Stimulated activated CD4-positive, alpha-beta T cell treated with anti-CD3 and anti-CD28 coated beads, Interleukin-1b, Interleukin-23, amount 100 ng/mL, for 4 hours (primary cell): ENCODE measurements around the gene TMEM225B.
"Not testable (repeated sequence)": the region's sequence is repeated elsewhere in the genome, so short reads cannot be mapped to it uniquely, and the experiment has no call there.

Experiments
- DNase-seq, 2 donors: peaks; one replicate each; pipeline ENCODE4 v3.0.0-alpha.2; 2020; ENCODE audit warnings: low read depth in 2 of 2

The TMEM225B gene

DNA sequence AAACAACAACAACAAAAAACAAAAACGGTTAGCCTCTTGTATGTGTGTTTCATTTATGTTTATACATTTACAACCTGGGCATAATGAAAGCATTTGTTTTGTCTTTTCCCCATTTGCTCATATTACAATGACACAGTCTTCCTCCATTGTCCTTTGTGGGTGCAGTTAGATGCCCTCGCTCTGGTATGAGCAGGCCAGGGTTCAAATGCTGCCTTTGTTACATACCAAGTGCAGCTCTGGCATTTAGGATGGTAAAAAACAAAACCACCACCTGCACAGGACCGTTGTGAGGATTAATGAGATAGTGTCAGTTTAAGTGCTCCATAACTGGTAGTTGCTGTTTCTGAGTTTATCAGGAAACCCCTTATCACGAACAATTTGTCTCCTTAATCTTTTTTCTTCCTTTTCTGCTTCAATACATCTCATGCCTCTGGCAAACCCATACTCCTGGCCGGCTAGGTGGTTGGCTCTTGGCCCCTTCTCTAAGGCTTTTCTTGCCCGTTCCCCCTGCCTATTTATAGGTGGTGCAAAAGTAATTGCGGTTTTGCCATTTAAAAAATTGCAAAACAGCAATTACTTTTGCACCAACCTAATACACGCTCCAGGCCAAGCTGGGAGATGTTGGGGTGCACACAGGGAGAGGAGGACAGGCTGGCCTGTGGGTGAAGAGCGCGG is 18.6 kb upstream of the TMEM225B start:
- no peak for DNase-seq

DNA sequence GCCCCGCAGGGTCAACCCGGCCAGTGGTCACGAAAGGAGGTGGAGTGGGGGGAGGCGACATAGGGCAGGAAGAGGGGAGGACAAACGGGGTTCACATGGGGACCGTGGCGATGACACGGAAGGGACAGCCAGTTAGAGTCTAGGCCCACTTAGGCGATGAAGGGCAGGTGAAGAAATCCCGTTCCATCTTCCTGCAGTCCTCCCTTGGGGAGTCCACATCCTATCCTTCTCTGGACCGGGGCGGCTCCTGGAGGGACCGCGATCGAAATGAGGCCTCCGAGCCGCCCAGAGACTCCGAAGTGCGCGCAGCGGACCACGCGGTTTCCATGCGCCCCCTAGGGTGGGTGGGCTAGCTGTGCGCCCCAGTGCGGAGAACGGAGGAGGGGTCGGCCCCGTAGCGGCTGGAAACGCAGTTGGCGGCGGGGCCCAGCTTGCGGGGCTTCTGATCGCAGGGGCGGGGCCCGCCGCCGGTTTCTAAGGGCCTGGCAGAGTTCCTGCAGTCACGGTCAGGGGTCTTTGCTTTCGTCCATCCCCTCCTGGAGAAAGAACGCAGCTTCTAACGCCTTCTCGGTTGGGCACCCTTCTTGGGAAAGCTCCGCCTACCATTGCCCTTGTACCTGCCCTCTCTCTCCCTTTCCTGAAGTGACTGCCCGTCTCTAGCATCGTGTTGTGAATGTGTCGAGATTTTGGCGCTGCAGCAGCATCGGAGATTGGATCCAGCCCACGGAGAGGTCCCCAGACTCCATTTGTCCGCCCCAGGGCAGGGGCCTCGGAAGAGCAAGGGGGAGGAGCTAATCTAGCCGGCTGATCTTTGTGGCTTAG is 17.9 kb upstream of the TMEM225B start:
- DNase-seq, result peak; percentile 51 to 53

GRCh38 chr7:99580778-99581332 is 17.2 kb upstream of the TMEM225B start:
- not testable (repeated sequence) for DNase-seq

DNA sequence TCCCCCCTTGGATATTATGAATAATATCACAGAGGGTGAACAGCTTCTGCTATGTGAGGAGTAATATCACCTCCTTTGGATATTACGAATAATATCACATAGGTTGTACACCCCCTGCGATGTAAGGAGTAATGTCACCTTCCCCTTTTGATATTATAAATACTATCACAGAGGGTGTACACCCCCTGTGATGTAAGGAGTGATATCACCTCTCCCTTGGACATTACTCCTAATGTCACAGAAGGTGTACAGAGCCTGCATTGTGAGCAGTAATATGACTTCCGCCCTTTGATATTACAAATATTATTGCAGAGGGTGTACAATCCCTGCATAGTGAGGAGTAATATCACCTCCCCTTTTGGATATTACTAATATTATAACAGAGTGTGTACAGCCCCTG is 9.2 kb upstream of the TMEM225B start:
- DNase-seq, result no peak

GRCh38 chr7:99594948-99595745 is 2.9 kb upstream of the TMEM225B start:
- no peak for DNase-seq

DNA sequence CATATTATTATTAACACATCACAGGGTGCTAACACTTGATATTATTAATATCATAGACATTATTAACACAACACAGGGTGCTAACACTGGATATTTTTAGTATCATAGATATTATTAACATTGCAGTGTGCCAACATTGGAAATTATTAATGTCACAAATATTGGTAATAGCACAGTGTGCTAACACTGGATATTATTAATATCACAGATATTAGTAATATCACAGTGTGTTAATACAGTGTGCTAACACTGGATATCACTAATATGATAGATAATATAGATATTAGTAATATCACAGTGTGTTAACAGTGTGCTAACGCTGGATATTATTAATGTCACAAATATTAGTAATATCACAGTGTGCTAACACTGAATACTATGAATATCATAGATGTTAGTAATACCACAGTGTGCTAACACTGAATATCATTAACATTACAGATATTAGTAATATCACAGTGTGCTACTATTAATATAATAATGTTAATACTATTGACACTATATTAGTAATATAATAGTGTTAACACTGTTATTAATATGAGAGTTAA is 1.6 kb upstream of the TMEM225B start:
- no peak for DNase-seq

DNA sequence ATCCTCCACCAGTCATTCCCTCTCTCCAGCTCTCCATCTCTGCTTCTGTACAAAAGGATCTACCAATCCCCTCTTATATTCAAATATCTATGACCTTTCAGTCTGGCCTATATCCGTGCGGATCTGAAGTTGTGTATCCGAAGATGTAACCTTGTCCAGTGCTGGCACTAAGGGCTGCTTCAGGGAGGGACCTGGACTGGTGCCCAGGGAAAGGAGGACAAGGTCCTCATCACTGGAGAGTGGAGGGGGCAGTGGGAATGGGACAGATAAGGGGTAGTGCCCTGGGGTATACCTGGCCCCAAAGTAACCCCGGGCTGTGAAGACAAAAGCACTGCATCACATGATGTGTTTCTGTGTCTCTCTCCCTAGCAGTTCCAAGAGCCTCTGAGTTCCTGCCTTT is 1.8 kb downstream of the TMEM225B start:
- DNase-seq, result no peak

GRCh38 chr7:99601656-99602310 is 3.7 kb downstream of the TMEM225B start:
- DNase-seq, result no peak

- no peak for DNase-seq
Measured at GRCh38 chr7:99605527-99605926, 7.5 kb downstream of the TMEM225B start.

- no peak for DNase-seq
Measured at GRCh38 chr7:99606531-99606930, 8.5 kb downstream of the TMEM225B start.

GRCh38 chr7:99607548-99607947 is 9.5 kb downstream of the TMEM225B start:
- DNase-seq, result no peak

DNA sequence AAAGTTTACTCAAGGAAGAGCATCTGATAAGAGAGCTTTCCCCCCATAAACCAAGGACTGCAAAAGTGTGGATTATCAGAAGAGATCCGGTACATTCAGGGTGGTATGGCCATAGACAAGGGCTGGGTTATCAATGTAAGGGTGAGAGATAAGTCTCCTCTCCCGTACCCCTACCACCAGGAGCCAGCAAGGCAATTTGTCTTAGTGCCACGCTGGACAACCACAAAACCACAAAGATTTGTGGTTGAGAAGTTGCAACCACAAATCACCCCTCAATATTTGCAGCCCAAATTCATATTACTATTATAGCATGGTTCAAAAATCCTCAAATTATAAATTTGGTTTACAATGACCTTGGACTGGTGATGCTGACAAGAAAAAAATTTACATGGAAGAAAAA is 16.4 kb downstream of the TMEM225B start:
- no peak for DNase-seq

- no peak for DNase-seq
Measured at GRCh38 chr7:99615989-99616358, 17.9 kb downstream of the TMEM225B start.

DNA sequence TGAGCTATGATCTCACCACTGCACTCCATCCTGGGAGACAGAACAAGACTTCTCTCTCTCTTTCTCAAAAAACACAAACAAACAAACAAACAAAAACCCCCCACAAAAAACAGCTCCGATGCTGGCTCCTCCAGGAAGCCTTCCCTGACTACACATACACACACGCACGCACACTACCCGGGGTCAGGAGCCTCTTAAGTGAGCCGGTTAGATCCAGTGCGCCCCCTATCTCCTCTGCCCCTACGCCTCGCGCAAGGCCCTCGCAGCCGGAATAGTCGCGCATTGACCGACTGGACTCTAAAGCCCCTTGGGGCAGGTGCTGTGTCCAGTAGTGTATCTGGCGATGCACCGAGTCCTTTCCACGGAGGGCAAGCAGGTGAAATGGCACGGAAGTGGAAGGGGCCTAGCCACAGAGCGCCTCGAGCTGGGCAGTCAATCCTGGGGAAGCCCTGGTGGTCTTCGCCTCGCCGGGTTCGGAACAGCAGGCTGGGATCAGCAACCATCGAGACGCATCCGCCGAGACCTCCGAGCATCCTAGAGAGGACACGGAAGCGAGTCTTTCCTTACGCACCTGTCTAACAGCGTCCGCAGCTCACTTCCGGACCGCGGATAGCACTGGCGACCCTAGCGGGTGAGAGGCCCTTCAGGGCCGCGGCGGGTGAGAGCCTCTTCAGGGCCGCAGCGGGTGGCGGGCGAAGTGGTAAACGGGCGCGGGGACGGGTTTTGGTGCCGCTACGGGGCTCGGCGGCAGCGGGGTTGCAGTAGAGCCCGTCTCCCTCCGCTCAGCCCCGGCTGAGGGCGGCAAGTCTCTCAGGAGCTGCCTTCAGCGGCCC is 18.5 kb downstream of the TMEM225B start, which contains the start of gene ZSCAN25:
TSS of gene ZSCAN25 (plus strand) at position 588 of the 833 bp plus-strand sequence. CDS start 2,661 bp downstream, outside the sequence.
- peak; percentile 75 to 77 for DNase-seq

DNA sequence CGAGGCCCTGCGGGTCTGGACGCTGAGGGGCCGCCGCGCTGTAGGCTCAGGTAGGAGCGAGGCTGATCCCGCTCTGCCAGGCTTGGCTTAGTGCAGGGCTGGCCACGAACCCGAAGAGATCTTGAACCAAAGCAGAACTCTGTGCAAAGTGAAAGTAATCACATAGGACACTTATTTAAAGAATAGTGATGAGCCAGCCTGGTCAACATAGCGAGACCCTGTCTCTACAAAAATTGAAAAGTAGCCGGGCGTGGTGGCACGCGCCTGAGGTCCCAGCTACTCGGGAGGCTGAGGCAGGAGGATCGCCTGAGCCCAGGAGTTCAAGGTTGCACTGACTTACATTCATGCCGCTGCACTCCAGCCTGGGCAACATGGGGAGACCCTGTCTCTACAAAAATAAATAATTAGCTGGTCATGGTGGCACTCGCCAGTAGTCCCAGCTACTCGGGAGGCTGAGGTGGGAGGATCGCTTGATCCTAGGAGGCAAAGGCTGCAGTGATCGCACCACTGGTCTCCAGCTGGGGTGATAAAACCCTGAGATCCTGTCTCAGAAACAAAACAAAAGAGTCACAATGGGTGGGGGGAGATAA is 19.2 kb downstream of the TMEM225B start:
- no peak for DNase-seq

- DNase-seq, result no peak
Measured at GRCh38 chr7:99618726-99619125, 20.7 kb downstream of the TMEM225B start.

DNA sequence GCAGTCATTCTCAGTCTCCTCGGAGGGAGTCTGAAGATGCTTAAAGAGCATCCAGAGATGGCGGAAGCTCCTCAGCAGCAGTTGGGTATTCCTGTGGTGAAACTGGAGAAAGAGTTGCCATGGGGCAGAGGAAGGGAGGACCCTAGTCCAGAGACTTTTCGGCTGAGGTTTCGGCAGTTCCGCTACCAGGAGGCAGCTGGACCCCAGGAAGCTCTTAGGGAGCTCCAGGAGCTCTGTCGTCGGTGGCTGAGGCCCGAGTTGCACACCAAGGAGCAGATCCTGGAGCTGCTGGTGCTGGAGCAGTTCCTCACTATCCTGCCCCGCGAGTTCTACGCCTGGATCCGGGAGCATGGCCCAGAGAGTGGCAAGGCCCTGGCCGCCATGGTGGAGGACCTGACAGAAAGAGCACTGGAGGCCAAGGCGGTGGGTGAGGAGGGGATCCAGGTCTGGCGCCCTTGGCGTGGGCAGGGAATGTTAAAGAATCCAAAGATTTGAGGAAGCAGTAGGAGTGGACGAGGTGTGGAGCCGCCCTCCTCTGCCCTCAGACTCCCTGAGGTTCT is 21.6 kb downstream of the TMEM225B start:
- no peak for DNase-seq

- DNase-seq, result no peak
Measured at GRCh38 chr7:99621271-99621670, 23.2 kb downstream of the TMEM225B start.

- DNase-seq, result no peak
Measured at GRCh38 chr7:99622596-99622995, 24.5 kb downstream of the TMEM225B start.
